ENCODE measurements around the gene SUGCT.

The SUGCT gene

GRCh38 chr7:40586197-40586596 lies 451.4 kb downstream of the SUGCT start:
- POLR2A ChIA-PET: no interaction called here
- H3K4me1 ChIP-seq (ENCODE audit: control insufficient read depth, insufficient read depth, low read length): no peaks in the 10 kb centered on the region

GRCh38 chr7:40587419-40587818 lies 452.6 kb downstream of the SUGCT start:
- no peak overlapping the region for H3K4me3 ChIP-seq (ENCODE audit: low read depth, low read length)
- H3K27ac ChIP-seq (ENCODE audit: extremely low read depth, low read depth, low read length): no peak overlapping the region
- H3K4me1 ChIP-seq (ENCODE audit: control insufficient read depth, insufficient read depth, low read length): no peaks in the 10 kb centered on the region
- no peaks in the 10 kb centered on the region for H3K9me3 ChIP-seq (ENCODE audit: control insufficient read depth, insufficient read depth, low read depth, low read length)
- ChIA-PET CTCF (no interaction called here), POLR2A (interaction anchor here (0.7 kb wide), 1 partner anchor 287 kb away, joined by 3 read pairs; no protein-coding TSS in a partner anchor)
- H3K36me3 ChIP-seq (ENCODE audit: control insufficient read depth in 2 of 2, insufficient read depth in 1 of 2, low read length in 2 of 2): no peaks in the 10 kb centered on the region
- TF ChIP-seq TSHZ1 (tag by site-specific recombination; IDR thresholded peaks at IDR 0.05; ENCODE audit: borderline replicate concordance): no peak
- no peak for TF ChIP-seq ZNF335 (tag by site-specific recombination; conservative IDR thresholded peaks at IDR 0.05)
- TF ChIP-seq CTCF (tag by site-specific recombination; IDR thresholded peaks at IDR 0.05): no peak
- TF ChIP-seq ELK4 (IDR thresholded peaks at IDR 0.05; ENCODE audit: borderline replicate concordance, low read depth, low read length): no peak
- TF ChIP-seq ZNF23 (tag by site-specific recombination; IDR thresholded peaks at IDR 0.05; ENCODE audit: borderline replicate concordance): no peak
- TF ChIP-seq ZNF274 (IDR thresholded peaks at IDR 0.05; ENCODE audit: low read length): no peak
- TF ChIP-seq ZNF274 (tag by site-specific recombination; IDR thresholded peaks at IDR 0.05; ENCODE audit: borderline replicate concordance): no peak
- TF ChIP-seq HIC1 (tag by site-specific recombination; IDR thresholded peaks at IDR 0.05): no peak
- TF ChIP-seq PRDM10 (tag by site-specific recombination; IDR thresholded peaks at IDR 0.05): no peak
- no peak for TF ChIP-seq ZNF114 (tag by site-specific recombination; IDR thresholded peaks at IDR 0.05)

More at GRCh38 chr7:40586197-40586596, 451.4 kb downstream of the SUGCT start:
- CTCF ChIA-PET: no interaction called here
- TF ChIP-seq ZNF623 (tag by site-specific recombination; IDR thresholded peaks at IDR 0.05) (no peak), HOXA7 (CRISPR knock-in tag; IDR thresholded peaks at IDR 0.05; ENCODE audit: borderline replicate concordance) (no peak), ZNF148 (tag by site-specific recombination; IDR thresholded peaks at IDR 0.05; ENCODE audit: borderline replicate concordance) (no peak), ZNF580 (tag by site-specific recombination; IDR thresholded peaks at IDR 0.05) (no peak), ZNF184 (tag by site-specific recombination; IDR thresholded peaks at IDR 0.05) (no peak)
- Histone ChIP-seq H3K9me3 (ENCODE audit: control insufficient read depth, insufficient read depth, low read depth, low read length) (no peaks in the 10 kb centered on the region), H3K4me3 (ENCODE audit: low read depth, low read length) (no peak overlapping the region), H3K36me3 (ENCODE audit: control insufficient read depth in 2 of 2, insufficient read depth in 1 of 2, low read length in 2 of 2) (no peaks in the 10 kb centered on the region), H3K27ac (ENCODE audit: extremely low read depth, low read depth, low read length) (no peak overlapping the region)

All from HEK293 (cell line).